Measurements from ENCODE around the gene SERPINA12.

DNA sequence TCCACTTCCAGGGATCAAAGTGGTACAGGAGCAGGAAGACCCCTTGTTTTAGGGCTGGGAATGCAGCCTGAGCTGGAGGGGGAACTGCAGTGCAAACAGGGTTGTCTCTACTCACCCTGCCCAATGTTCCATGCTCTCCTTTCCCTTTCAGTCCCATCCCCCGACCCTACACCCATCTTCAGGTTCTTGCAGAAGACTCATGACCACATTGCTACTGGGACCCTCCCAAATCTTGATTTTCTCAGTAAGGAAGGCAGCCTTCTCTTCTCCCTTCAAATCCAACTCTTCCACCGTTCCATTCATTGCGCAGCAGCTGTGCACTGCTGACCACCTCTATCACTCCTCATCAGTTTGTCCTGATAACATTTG, 58.6 kb downstream of the SERPINA12 start:
- no peak for TF ChIP-seq SIN3A (IDR thresholded peaks at IDR 0.05; ENCODE audit: borderline replicate concordance, insufficient read depth, low read length)
- TF ChIP-seq TAF1 (IDR thresholded peaks at IDR 0.05; ENCODE audit: borderline replicate concordance, insufficient read depth, low read length) = no peak
- TF ChIP-seq, protein P1, sequence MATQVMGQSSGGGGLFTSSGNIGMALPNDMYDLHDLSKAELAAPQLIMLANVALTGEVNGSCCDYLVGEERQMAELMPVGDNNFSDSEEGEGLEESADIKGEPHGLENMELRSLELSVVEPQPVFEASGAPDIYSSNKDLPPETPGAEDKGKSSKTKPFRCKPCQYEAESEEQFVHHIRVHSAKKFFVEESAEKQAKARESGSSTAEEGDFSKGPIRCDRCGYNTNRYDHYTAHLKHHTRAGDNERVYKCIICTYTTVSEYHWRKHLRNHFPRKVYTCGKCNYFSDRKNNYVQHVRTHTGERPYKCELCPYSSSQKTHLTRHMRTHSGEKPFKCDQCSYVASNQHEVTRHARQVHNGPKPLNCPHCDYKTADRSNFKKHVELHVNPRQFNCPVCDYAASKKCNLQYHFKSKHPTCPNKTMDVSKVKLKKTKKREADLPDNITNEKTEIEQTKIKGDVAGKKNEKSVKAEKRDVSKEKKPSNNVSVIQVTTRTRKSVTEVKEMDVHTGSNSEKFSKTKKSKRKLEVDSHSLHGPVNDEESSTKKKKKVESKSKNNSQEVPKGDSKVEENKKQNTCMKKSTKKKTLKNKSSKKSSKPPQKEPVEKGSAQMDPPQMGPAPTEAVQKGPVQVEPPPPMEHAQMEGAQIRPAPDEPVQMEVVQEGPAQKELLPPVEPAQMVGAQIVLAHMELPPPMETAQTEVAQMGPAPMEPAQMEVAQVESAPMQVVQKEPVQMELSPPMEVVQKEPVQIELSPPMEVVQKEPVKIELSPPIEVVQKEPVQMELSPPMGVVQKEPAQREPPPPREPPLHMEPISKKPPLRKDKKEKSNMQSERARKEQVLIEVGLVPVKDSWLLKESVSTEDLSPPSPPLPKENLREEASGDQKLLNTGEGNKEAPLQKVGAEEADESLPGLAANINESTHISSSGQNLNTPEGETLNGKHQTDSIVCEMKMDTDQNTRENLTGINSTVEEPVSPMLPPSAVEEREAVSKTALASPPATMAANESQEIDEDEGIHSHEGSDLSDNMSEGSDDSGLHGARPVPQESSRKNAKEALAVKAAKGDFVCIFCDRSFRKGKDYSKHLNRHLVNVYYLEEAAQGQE (IDR thresholded peaks at IDR 0.05; ENCODE audit: insufficient read depth in 1 of 2, low read depth in 2 of 2, low read length in 2 of 2) = no peak
- TF ChIP-seq POLR2AphosphoS5 (IDR thresholded peaks at IDR 0.05; ENCODE audit: low read depth, low read length) = no peak
- no peak for TF ChIP-seq FOXP2 (optimal IDR thresholded peaks at IDR 0.05; ENCODE audit: borderline replicate concordance, extremely low read depth, extremely low read length, insufficient read depth)
